PC-3 (cell line): Measurements from ENCODE around the gene MRPL1. TPM values are rescaled to one million over a fixed set of nuclear protein-coding genes. Genes with fewer than 3 reads are reported as not detected.

Experiments
- ATAC-seq: fragments of 200-7000 bp; cut with Tn5 transposase; 2 replicates; pipeline ENCODE4 v1.9.1; 2020; ENCODE audit warnings: mild to moderate bottlenecking, moderate library complexity
- BruUV-seq: library from RNA; stranded (reverse); fragments of 400-500 nt; replicated peaks from 2 replicates; lab custom pipeline; 2021; lab: Mats Ljungman, UMichigan
- CTCF ChIA-PET: fragments of 300-600 bp; sonication (Branson Sonifier 250); formaldehyde crosslinking; loops from one replicate; lab custom pipeline; 2022; ENCODE audit warnings: antibody characterized with exemption; lab: Charles Lee
- POLR2A ChIA-PET: fragments of 300-600 bp; sonication (Branson Sonifier 250); formaldehyde crosslinking; loops from one replicate; lab custom pipeline; 2022; ENCODE audit warnings: antibody characterized with exemption; ENCODE audit not compliant: unreplicated experiment; lab: Charles Lee
- DNase-seq: peaks from one replicate; pipeline ENCODE4 v3.0.0-alpha.2; 2015
- H2AFZ ChIP-seq: fragments of 300-600 bp; sonication (generic); 2 replicates; pipeline ENCODE4 v1.6.0; 2016; ENCODE audit warnings: antibody characterized with exemption, low read length
- H3F3A ChIP-seq: fragments of 300-600 bp; sonication (generic); one replicate; pipeline ENCODE4 v1.6.0; 2017; ENCODE audit warnings: antibody characterized with exemption, low read length, control low read depth, mild to moderate bottlenecking; ENCODE audit not compliant: unreplicated experiment
- H3K27ac ChIP-seq: fragments of 300-600 bp; sonication (generic); 2 replicates; pipeline ENCODE4 v1.5.1; 2016; ENCODE audit warnings: mild to moderate bottlenecking, low read length
- H3K27me3 ChIP-seq: fragments of 300-600 bp; sonication (generic); 2 replicates; pipeline ENCODE4 v1.6.1; 2016; ENCODE audit warnings: low read length, mixed read lengths
- H3K36me3 ChIP-seq: fragments of 300-600 bp; sonication (generic); 2 replicates; pipeline ENCODE4 v1.6.1; 2016; ENCODE audit warnings: low read depth, mixed run types, low read length, mixed read lengths
- H3K4me1 ChIP-seq: fragments of 300-600 bp; sonication (generic); 2 replicates; pipeline ENCODE4 v1.5.1; 2016; ENCODE audit warnings: low read length; ENCODE audit not compliant: insufficient read depth
- H3K4me2 ChIP-seq: fragments of 300-600 bp; sonication (generic); 2 replicates; pipeline ENCODE4 v1.6.0; 2016; ENCODE audit warnings: low read length
- H3K4me3 ChIP-seq: fragments of 300-600 bp; sonication (generic); 2 replicates; pipeline ENCODE4 v1.5.1; 2016; ENCODE audit warnings: mild to moderate bottlenecking, low read length, mixed read lengths
- H3K79me2 ChIP-seq: fragments of 300-600 bp; sonication (generic); 2 replicates; pipeline ENCODE4 v1.6.1; 2017; ENCODE audit warnings: low read length, mixed read lengths
- H3K9ac ChIP-seq: fragments of 300-600 bp; sonication (generic); 2 replicates; pipeline ENCODE4 v1.6.0; 2016; ENCODE audit warnings: mild to moderate bottlenecking, low read length
- H3K9me2 ChIP-seq: fragments of 300-600 bp; sonication (generic); replicated peaks from 2 replicates; pipeline ENCODE4 v1.6.1; 2016; ENCODE audit warnings: mixed run types, low read length, mixed read lengths
- H3K9me3 ChIP-seq: fragments of 300-600 bp; sonication (generic); 2 replicates; pipeline ENCODE4 v1.6.1; 2016; ENCODE audit warnings: low read length, mixed read lengths
- H4K20me1 ChIP-seq: fragments of 300-600 bp; sonication (generic); 2 replicates; pipeline ENCODE4 v1.6.1; 2016; ENCODE audit warnings: low read length, mixed read lengths
- EZH2 ChIP-seq: fragments of 300-600 bp; sonication (generic); IDR thresholded peaks from one replicate; pipeline ENCODE4 v1.6.1; 2017; ENCODE audit warnings: antibody characterized with exemption, mild to moderate bottlenecking, low read length; ENCODE audit not compliant: unreplicated experiment
- EZH2phosphoT487 ChIP-seq: fragments of 300-600 bp; sonication (generic); IDR thresholded peaks from 2 replicates; pipeline ENCODE4 v1.6.1; 2018; ENCODE audit warnings: mild to moderate bottlenecking, antibody characterized with exemption, low read length, borderline replicate concordance
- intact Hi-C: fragments of 100-400 bp; cut with micrococcal nuclease; formaldehyde crosslinking; loops from 2 replicates; pipeline ENCODE4 v1.9.0; 2023
- total RNA-seq: library from RNA; depleted of rRNA; stranded (reverse); fragments of >200 nt; gene quantifications from 2 replicates; pipeline ENCODE4 v1.2.3, GENCODE V29; 2014
- TF ChIP-seq, protein P1 (sequence below): fragments of 300-600 bp; sonication (generic); conservative IDR thresholded peaks from 2 replicates; pipeline ENCODE4 v1.5.1; 2017; ENCODE audit warnings: antibody characterized with exemption, low read depth, mild to moderate bottlenecking, low read length

MRPL1 gene
- total RNA-seq, 1 experiment from 2014 or later = 23.0 TPM

- H3K79me2 ChIP-seq = peaks cover 38% of the 10 kb centered on the region
- H3K4me1 ChIP-seq = peaks cover 16% of the 10 kb centered on the region
- H3F3A ChIP-seq = no peaks in the 10 kb centered on the region
- no peak for DNase-seq
- H3K36me3 ChIP-seq = peaks cover 3% of the 10 kb centered on the region; the same call in 1 of the 2 replicates
- H3K27me3 ChIP-seq = no peaks in the 10 kb centered on the region
- no peak overlapping the region for H3K9ac ChIP-seq
- H3K9me2 ChIP-seq = no peaks in the 10 kb centered on the region
- H3K27ac ChIP-seq = no peak overlapping the region
- H3K4me2 ChIP-seq = no peak overlapping the region
- intact Hi-C loops = no loop called here
- BruUV-seq = no TSS peak
- no peak overlapping the region for H2AFZ ChIP-seq
- no peaks in the 10 kb centered on the region for H3K9me3 ChIP-seq
- no peak for ATAC-seq
- TF ChIP-seq, protein P1, sequence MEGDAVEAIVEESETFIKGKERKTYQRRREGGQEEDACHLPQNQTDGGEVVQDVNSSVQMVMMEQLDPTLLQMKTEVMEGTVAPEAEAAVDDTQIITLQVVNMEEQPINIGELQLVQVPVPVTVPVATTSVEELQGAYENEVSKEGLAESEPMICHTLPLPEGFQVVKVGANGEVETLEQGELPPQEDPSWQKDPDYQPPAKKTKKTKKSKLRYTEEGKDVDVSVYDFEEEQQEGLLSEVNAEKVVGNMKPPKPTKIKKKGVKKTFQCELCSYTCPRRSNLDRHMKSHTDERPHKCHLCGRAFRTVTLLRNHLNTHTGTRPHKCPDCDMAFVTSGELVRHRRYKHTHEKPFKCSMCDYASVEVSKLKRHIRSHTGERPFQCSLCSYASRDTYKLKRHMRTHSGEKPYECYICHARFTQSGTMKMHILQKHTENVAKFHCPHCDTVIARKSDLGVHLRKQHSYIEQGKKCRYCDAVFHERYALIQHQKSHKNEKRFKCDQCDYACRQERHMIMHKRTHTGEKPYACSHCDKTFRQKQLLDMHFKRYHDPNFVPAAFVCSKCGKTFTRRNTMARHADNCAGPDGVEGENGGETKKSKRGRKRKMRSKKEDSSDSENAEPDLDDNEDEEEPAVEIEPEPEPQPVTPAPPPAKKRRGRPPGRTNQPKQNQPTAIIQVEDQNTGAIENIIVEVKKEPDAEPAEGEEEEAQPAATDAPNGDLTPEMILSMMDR = no peak
- TF ChIP-seq EZH2phosphoT487 (no peak), EZH2 (no peak)
- ChIA-PET CTCF (no interaction called here), POLR2A (no interaction called here)
- no peak overlapping the region for H3K4me3 ChIP-seq
- H4K20me1 ChIP-seq = 0 out of 2 replicates have a peak, but pooled peaks cover 7% of the 10 kb centered on the region
These were observed 15.3 kb downstream of the MRPL1 start for GRCh38 chr4:77877771-77878565.

DNA sequence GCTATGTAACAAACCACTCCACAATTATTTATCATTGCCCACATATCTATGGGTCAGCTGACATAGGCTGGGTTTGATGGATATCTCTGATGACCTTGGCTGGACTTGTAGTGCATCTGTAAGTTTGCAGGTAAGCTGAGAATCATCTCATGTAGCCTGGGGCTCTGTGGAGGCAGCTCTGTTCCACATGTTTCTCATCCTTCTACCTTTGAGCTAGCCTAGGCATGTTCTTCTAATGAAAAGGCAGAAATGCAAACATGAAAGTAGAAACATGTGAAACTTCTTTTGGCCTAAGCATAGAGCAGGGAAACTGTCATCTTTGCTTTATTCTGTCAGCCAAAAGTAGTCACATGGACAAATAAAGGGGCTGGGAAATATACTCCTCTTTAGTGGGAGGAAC is 18.2 kb downstream of the MRPL1 start:
- Histone ChIP-seq H3K9me2 (no peaks in the 10 kb centered on the region), H3K4me3 (no peak overlapping the region), H3K4me2 (no peak overlapping the region), H3F3A (no peaks in the 10 kb centered on the region), H2AFZ (no peak overlapping the region), H3K9ac (no peak overlapping the region), H3K4me1 (peaks cover 16% of the 10 kb centered on the region), H3K36me3 (peaks cover 15% of the 10 kb centered on the region), H3K27ac (no peak overlapping the region), H3K27me3 (no peaks in the 10 kb centered on the region), H4K20me1 (0 out of 2 replicates have a peak, but pooled peaks cover 7% of the 10 kb centered on the region), H3K9me3 (no peaks in the 10 kb centered on the region), H3K79me2 (peaks cover 44% of the 10 kb centered on the region)
- no peak for ATAC-seq
- TF ChIP-seq EZH2phosphoT487 = no peak
- no peak for TF ChIP-seq EZH2
- TF ChIP-seq, protein P1 = no peak
- ChIA-PET POLR2A (no interaction called here), CTCF (interaction anchor here (0.6 kb wide), 1 partner anchor 1503 kb away, joined by 4 read pairs; no protein-coding TSS in a partner anchor)
- no peak for DNase-seq
- no TSS peak for BruUV-seq
- intact Hi-C loops = loop anchor here (5.0 kb wide), 1 partner anchor 42 kb away; no protein-coding TSS in a partner anchor
